GM12874 (cell line): ENCODE results near the gene OR14C36.

ENCODE experiments used
- TF ChIP-seq, protein P1 (sequence below): IDR thresholded peaks from 2 replicates; pipeline ENCODE4 v1.5.1; 2011; ENCODE audit warnings: low read depth, mild to moderate bottlenecking, control low read depth, low read length, moderate library complexity; ENCODE audit not compliant: insufficient read depth

The OR14C36 gene, protein sequence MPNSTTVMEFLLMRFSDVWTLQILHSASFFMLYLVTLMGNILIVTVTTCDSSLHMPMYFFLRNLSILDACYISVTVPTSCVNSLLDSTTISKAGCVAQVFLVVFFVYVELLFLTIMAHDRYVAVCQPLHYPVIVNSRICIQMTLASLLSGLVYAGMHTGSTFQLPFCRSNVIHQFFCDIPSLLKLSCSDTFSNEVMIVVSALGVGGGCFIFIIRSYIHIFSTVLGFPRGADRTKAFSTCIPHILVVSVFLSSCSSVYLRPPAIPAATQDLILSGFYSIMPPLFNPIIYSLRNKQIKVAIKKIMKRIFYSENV

GRCh38 chr1:248348475-248348874 lies at the start of gene OR14C36:
Gene OR14C36, plus strand, starts transcription at chr1:248348775. Its CDS starts 0 bp downstream, at chr1:248348775.
- TF ChIP-seq, protein P1, sequence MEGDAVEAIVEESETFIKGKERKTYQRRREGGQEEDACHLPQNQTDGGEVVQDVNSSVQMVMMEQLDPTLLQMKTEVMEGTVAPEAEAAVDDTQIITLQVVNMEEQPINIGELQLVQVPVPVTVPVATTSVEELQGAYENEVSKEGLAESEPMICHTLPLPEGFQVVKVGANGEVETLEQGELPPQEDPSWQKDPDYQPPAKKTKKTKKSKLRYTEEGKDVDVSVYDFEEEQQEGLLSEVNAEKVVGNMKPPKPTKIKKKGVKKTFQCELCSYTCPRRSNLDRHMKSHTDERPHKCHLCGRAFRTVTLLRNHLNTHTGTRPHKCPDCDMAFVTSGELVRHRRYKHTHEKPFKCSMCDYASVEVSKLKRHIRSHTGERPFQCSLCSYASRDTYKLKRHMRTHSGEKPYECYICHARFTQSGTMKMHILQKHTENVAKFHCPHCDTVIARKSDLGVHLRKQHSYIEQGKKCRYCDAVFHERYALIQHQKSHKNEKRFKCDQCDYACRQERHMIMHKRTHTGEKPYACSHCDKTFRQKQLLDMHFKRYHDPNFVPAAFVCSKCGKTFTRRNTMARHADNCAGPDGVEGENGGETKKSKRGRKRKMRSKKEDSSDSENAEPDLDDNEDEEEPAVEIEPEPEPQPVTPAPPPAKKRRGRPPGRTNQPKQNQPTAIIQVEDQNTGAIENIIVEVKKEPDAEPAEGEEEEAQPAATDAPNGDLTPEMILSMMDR, result no peak

DNA sequence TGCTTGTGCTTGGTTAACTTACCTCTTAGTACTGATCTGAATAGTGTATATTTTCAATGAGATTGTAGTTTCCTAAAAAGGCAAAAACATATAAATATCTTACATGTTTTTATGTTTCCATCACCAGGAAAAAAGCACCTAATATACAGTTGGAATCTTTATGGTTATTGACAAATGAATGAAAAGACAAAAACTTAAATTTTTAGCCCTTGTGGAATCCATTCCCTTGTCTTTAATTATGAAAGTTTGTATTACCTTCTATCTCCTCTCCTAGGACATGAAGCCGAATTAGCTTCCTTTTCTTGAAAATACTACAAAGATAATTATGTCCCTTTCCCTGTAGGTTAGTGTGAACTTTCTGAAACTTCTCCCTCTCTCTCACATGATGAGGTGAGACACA lies 45.3 kb upstream of the OR14C36 start, which contains the start of gene OR2T12:
TSS of gene OR2T12 (minus strand) at position 101 of the 400 bp plus-strand sequence. CDS start 7,846 bp downstream, outside the sequence.
- TF ChIP-seq, protein P1, result no peak

- TF ChIP-seq, protein P1, result no peak
These were observed 42.5 kb upstream of the OR14C36 start for GRCh38 chr1:248306103-248306502.

GRCh38 chr1:248316796-248317195 lies 31.8 kb upstream of the OR14C36 start:
- TF ChIP-seq, protein P1, result no peak

- TF ChIP-seq, protein P1, result no peak
These were observed 24.1 kb upstream of the OR14C36 start, which contains the start of gene OR2M7 for GRCh38 chr1:248324468-248324867. Gene OR2M7, minus strand, starts transcription at chr1:248324568. Its CDS starts 0 bp downstream, at chr1:248324568.

DNA sequence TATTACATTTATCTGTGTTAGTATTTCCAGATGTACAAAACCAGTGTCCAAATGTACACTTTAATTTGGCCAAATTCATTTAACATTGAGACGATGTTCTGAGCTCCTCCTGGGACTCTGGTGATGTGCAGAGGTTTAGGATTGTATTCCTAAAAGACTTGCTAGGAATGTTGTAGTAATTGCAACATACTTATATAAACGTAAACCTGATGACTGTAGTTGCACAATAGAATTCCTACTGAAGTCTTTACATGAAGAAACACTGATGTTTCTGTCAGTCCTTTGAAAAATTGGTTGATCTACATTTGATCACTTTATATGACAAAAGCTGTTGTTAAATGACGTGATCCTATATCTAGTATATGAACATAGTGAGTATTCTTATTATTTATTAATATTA lies 5.1 kb upstream of the OR14C36 start:
- TF ChIP-seq, protein P1, result no peak

DNA sequence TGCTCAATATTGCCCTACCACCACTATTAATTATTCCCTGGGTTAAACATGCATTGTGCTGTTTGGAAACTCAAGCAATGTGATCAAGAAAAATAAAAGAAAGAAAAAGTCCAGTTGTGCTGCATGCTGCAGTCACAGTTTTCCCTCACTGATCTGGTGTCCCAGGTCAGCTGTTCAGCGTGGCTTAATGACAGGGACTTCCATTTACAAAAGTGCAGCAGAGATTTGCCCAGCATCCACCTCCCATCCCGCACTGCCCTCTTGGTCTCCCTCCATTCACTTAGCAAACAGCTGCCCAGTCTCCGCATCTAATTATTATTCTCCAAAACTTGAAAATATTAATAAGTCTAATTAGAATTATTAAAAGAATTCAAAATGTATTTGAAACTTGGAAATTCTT lies 10.8 kb downstream of the OR14C36 start:
- TF ChIP-seq, protein P1, result no peak
